Activated CD4-positive, alpha-beta T cell treated with anti-CD3 and anti-CD28 coated beads, Interleukin-2, amount 50 U/mL, for 48 hours (primary cell): ENCODE measurements around the gene DNAH10.
"Not testable (repeated sequence)": the region's sequence is repeated elsewhere in the genome, so short reads cannot be mapped to it uniquely, and the experiment has no call there.

ENCODE experiments used
- DNase-seq, 2 experiments: peaks; one replicate each; pipeline ENCODE4 v3.0.0-alpha.2; 2020

Gene DNAH10

GRCh38 chr12:123749355-123749754, 12.7 kb upstream of the DNAH10 start:
- DNase-seq = no peak

DNA sequence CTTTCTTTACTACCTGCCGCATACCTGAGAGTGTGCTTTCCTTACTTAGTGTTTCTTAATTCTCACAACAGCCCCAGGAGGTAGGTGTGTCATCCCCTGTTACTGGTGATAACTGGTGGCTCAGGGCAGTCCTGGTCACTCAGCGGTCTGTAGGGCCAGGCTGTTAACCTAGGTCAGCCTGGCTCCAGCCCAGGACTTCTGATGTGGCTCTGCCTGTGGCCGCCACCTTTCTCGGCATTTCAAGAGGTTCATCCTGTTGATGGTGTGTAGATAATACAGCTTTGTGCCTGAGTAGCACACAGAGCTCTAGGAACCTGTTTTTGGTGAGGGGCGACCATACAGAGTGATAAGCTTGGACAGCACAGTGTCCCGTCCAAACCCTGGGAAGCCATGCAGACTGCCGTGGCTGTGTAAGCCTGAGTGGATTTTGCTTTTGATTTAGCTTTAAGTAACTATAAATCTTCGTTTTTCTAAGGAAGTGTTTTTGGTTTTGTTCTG, 11.9 kb upstream of the DNAH10 start:
- no peak for DNase-seq

- no peak for DNase-seq
These were observed 10.1 kb upstream of the DNAH10 start for GRCh38 chr12:123752046-123752445.

- no peak for DNase-seq
These were observed 7.9 kb upstream of the DNAH10 start for GRCh38 chr12:123754041-123754772.

GRCh38 chr12:123757561-123757960, 4.5 kb upstream of the DNAH10 start:
- DNase-seq = no peak

GRCh38 chr12:123760267-123760938, 1.7 kb upstream of the DNAH10 start:
- no peak for DNase-seq

- no peak for DNase-seq
These were observed 583 bp downstream of the DNAH10 start for GRCh38 chr12:123762715-123763052.

DNA sequence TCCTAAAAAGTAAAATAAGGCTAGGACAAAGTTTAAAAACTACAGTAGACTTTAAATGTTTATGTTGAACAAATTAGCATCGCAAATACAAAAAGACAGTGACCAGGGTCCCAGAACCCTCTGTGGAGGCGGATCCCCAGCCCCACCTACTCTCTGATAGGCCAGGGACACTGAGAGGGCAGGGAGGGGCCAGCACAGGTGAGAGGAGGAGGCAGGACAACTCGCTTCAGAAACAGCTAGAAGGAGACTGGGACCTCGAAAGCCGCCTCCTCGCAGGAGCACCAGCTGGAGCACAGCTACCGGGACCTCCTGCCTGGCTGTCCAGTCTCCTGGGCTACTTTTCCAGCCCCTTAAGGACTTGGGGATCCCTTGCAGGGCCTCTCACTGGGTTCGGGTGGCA, 992 bp downstream of the DNAH10 start:
- DNase-seq = no peak

DNA sequence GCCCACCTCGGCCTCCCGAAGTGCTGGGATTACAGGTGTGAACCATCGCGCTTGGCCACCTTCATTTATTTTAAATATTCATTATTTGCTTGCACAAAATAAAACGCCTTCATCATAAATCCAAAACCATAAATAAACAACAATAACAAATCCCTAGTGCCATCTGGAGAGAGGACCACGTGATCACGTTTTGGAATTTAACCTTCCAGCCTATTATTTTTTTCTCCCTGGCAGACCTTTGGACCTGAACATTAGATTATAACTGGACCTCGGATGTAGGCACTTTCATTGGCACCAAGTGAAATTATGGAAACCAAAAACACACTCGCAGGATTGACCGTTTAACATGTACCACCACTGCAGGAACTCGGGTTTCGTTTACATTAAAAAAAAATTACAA, 2.0 kb downstream of the DNAH10 start:
- no peak for DNase-seq

DNA sequence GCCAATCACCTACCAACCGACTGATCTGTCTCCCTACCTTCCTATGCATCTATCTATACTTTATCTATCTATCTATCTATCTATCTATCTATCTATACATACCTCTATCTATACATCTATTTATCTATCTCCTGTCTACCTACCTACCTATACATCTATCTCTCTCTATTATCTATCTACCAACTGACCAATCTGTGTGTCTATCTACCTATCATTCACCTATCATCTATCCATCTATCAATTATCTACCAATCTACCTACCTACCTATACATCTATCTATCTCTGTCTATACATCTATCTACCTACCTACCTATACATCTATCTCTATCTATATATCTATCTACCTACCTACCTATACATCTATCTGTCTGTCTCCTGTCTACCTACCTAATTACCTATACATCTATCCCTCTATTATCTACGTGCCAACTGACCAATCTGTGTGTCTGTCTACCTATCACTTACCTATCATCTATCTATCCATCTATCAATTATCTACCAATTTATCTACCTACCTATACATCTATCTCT, 3.5 kb downstream of the DNAH10 start:
- no peak for DNase-seq

- DNase-seq = peak in 1 of 2 experiments; percentile 21
These were observed 5.5 kb downstream of the DNAH10 start for GRCh38 chr12:123767613-123768012.

GRCh38 chr12:123771261-123771660, 9.2 kb downstream of the DNAH10 start:
- DNase-seq = no peak

GRCh38 chr12:123772074-123772473, 10.0 kb downstream of the DNAH10 start:
- no peak for DNase-seq

- DNase-seq = no peak
These were observed 11.3 kb downstream of the DNAH10 start for GRCh38 chr12:123773375-123773774.

- no peak for DNase-seq
These were observed 17.4 kb downstream of the DNAH10 start for GRCh38 chr12:123779551-123779950.

DNA sequence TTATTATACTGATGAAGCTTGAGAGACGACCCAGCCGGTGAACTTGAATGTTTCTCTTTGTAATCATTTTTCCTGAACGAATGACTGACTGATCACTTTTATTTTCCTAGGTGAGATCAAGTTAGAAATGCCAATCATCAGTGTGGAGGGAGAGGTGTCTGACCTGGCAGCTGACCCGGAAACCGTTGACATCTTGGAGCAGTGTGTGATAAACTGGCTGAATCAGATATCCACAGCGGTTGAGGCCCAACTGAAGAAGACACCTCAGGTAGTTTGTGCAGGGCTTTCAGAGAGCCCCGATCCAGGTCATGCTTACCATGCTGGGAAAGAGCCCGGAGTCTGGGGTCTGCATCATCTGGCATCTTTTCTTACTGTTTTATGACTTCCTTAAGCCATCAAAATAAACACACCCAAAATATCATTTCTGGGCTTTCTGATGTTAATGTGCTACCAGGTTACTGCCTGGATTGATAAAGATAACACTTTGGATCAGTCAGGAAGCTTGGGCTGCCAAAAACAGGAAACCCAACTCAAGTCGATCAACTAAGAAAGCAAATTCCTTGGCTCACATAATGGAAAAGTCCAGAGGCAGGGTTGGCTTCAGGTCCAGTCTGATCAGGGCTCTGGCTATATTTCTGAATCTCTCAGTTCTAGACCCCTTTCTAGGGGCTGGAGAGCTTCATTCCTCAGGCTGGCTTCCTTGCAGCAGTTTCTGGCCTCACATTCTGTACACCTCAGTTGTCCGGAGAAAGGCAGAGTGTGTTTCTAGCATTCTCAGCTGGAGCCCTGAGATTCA, 21.1 kb downstream of the DNAH10 start:
- no peak for DNase-seq

DNA sequence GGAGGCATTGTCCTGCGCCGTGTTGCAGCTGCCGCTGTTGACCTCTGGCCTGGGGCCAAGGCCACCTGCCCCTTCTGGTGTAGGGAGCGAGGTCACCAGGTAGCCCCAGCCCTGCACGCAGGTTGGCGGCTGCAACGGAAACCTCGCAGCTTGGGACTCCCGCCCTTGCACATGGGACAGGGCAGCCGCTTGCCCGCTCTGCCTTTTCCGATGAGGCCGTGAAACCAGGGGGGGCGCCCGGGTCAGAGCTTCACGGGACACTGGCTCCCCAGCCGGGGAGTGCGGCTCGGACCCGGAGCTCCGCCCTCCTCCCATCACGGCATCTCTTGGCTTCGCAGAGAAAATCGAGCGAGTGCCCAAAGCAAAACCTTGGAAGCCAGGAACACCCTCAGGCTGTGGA, 25.4 kb downstream of the DNAH10 start:
- no peak for DNase-seq

GRCh38 chr12:123788541-123788940, 26.4 kb downstream of the DNAH10 start:
- no peak for DNase-seq

GRCh38 chr12:123789422-123789821, 27.3 kb downstream of the DNAH10 start:
- not testable (repeated sequence) for DNase-seq

DNA sequence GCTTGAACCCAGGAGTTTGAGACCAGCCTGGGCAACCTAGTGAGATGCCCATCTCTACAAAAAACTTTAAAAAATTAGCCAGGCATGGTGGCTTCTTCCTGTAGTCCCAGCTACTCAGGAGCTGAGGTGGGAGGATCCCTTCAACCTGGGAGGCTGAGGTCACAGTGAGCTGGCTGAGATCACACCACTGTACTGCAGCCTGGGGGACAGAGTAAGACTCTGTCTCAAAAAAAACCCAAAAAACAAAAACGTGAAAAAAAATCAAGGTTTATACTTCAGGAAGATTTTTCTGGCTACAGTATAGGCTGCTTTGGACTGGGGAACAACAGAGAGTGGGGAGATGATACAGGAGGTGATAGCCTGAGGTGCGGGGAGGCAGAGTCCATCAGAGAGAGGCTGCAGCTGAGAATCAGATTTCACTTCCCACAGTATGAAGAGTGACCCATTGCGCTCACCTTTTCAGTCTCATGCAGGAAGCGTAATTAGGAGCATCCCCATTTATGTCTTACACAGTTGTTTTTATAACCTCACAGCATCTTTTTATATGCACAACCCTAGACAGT, 28.9 kb downstream of the DNAH10 start:
- no peak for DNase-seq

DNA sequence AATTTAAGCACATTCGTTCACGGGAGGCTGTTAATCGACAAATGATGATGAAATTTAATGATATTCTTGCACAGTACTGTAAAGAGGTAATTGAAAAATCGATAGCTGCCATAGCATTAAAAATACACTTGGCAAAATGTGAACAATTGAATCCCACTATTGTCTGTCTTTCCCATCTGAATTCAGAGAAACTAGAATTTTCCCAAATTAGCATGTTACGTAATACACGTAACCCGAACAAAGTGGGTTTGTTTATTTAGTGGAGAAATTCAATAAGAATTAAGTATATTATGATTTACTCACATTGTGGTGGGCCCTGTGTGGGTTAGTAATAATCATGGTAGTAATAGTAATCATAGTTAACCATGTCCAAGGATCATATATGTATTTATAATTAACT, 31.9 kb downstream of the DNAH10 start:
- no peak for DNase-seq

GRCh38 chr12:123798518-123798917, 36.4 kb downstream of the DNAH10 start:
- no peak for DNase-seq

DNA sequence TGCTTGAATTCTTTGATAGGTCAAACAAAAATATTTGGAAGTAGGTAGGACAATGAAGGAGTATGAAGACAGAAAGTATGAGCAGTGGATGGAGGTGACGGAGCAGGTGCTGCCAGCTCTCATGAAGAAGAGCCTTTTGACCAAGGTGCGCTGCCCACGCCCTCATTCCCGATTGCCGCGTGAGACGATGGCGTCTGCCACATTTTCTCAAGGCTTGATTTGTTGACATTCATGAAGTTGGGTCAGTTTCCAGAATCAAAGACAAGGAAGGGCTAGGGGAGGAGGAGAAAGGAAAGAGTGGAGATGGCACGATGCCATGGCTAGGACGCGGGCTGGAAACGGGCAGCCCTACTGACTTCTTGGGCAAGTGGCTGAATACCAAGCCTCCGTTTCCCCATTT, 37.1 kb downstream of the DNAH10 start:
- DNase-seq = no peak
